SIG-M5 treated with dmso at 0.1 percent for 504 hours (cell line): Measurements from ENCODE around the gene SH3GLB2.
"Not testable (repeated sequence)": the region's sequence is repeated elsewhere in the genome, so short reads cannot be mapped to it uniquely, and the experiment has no call there.

ENCODE experiments used
- DNase-seq: peaks from one replicate; lab custom pipeline; 2025; ENCODE audit not compliant: unreplicated experiment; lab: John Stamatoyannopoulos, UW

SH3GLB2 gene

GRCh38 chr9:129002992-129003391 is 25.1 kb downstream of the SH3GLB2 start:
- no peak for DNase-seq

- no peak for DNase-seq
Observed at GRCh38 chr9:129001504-129002325, 26.4 kb downstream of the SH3GLB2 start.

- DNase-seq = no peak
Observed at GRCh38 chr9:128999581-129000206, 28.4 kb downstream of the SH3GLB2 start.

GRCh38 chr9:128998462-128998861 is 29.7 kb downstream of the SH3GLB2 start:
- no peak for DNase-seq

- DNase-seq = no peak
Observed at GRCh38 chr9:128995791-128996190, 32.3 kb downstream of the SH3GLB2 start.

GRCh38 chr9:128992995-128993394 is 35.1 kb downstream of the SH3GLB2 start:
- DNase-seq = peak; percentile 19

- no peak for DNase-seq
Observed at GRCh38 chr9:128987805-128988204, 40.3 kb downstream of the SH3GLB2 start.

GRCh38 chr9:128986671-128987070 is 41.5 kb downstream of the SH3GLB2 start:
- DNase-seq = no peak

GRCh38 chr9:128983536-128983935 is 44.6 kb downstream of the SH3GLB2 start:
- no peak for DNase-seq

GRCh38 chr9:128979111-128979510 is 49.0 kb downstream of the SH3GLB2 start:
- DNase-seq = no peak

GRCh38 chr9:128972956-128973355 is 55.2 kb downstream of the SH3GLB2 start:
- no peak for DNase-seq

GRCh38 chr9:128969491-128969890 is 58.6 kb downstream of the SH3GLB2 start:
- DNase-seq = no peak

GRCh38 chr9:128961403-128961802 is 66.7 kb downstream of the SH3GLB2 start:
- not testable (repeated sequence) for DNase-seq
